CD8-positive, alpha-beta memory T cell (primary cell): ENCODE data around the gene ARL2. TPM values are rescaled to one million over a fixed set of nuclear protein-coding genes. Genes with fewer than 3 reads are reported as not detected.
"Not testable (repeated sequence)": the region's sequence is repeated elsewhere in the genome, so short reads cannot be mapped to it uniquely, and the experiment has no call there.

Experiments used
- CTCF ChIA-PET: fragments of 350-600 bp; sonication (Branson Sonifier 250); formaldehyde crosslinking; loops from one replicate; lab custom pipeline; 2021; ENCODE audit warnings: antibody characterized with exemption; lab: Charles Lee
- POLR2A ChIA-PET: fragments of 350-600 bp; sonication (Branson Sonifier 250); formaldehyde crosslinking; loops from one replicate; lab custom pipeline; 2021; ENCODE audit warnings: antibody characterized with exemption; lab: Charles Lee
- DNase-seq, 5 donors: peaks; one replicate each; pipeline versions ENCODE4 v3.0.0 to v3.0.0-alpha.2; 2020 to 2022; ENCODE audit warnings: mixed read lengths in 1 of 5
- H3K27ac ChIP-seq: one replicate; pipeline ENCODE4 v1.7.0; 2013; ENCODE audit warnings: low read depth, mild to moderate bottlenecking, low read length, moderate library complexity
- H3K27me3 ChIP-seq: 2 replicates; pipeline ENCODE4 v1.7.0; 2013; ENCODE audit warnings: low read length, mild to moderate bottlenecking; ENCODE audit not compliant: insufficient read depth, poor library complexity, severe bottlenecking
- H3K36me3 ChIP-seq: 2 replicates; pipeline ENCODE4 v1.7.0; 2013; ENCODE audit warnings: mild to moderate bottlenecking, low read length, moderate library complexity; ENCODE audit not compliant: insufficient read depth
- H3K4me1 ChIP-seq: 2 replicates; pipeline ENCODE4 v1.7.0; 2013; ENCODE audit warnings: mild to moderate bottlenecking, low read length, moderate library complexity; ENCODE audit not compliant: insufficient read depth
- H3K4me3 ChIP-seq: 2 replicates; pipeline ENCODE4 v1.7.0; 2013; ENCODE audit warnings: mild to moderate bottlenecking, low read length
- H3K9me3 ChIP-seq: 2 replicates; pipeline ENCODE4 v1.7.0; 2013; ENCODE audit warnings: mild to moderate bottlenecking, low read length
- H3K27ac Mint-ChIP-seq, 8 donors: one replicate each; pipeline ENCODE4 v1.8.0; 2020 to 2021; ENCODE audit warnings: mixed read lengths in 8 of 8, mild to moderate bottlenecking in 6 of 8, inconsistent platforms in 3 of 8, moderate library complexity in 3 of 8
- H3K27me3 Mint-ChIP-seq, 2 donors: one replicate each; pipeline ENCODE4 v1.8.0; 2020 to 2021; ENCODE audit warnings: mixed read lengths in 2 of 2, mild to moderate bottlenecking in 1 of 2, moderate library complexity in 1 of 2
- H3K36me3 Mint-ChIP-seq, 3 donors: one replicate each; pipeline ENCODE4 v1.8.0; 2020 to 2021; ENCODE audit warnings: mixed read lengths in 3 of 3, inconsistent platforms in 1 of 3, mild to moderate bottlenecking in 1 of 3
- H3K4me1 Mint-ChIP-seq, 3 donors: one replicate each; pipeline ENCODE4 v1.8.0; 2020 to 2021; ENCODE audit warnings: mixed read lengths in 3 of 3, inconsistent platforms in 1 of 3, mild to moderate bottlenecking in 1 of 3
- H3K4me3 Mint-ChIP-seq, 7 donors: one replicate each; pipeline ENCODE4 v1.8.0; 2020 to 2021; ENCODE audit warnings: mixed read lengths in 7 of 7, mild to moderate bottlenecking in 6 of 7, moderate library complexity in 4 of 7, inconsistent platforms in 2 of 7
- H3K9me3 Mint-ChIP-seq, 5 donors: one replicate each; pipeline ENCODE4 v1.8.0; 2020 to 2022; ENCODE audit warnings: mixed read lengths in 5 of 5, mild to moderate bottlenecking in 3 of 5, moderate library complexity in 2 of 5, inconsistent platforms in 1 of 5
- polyA plus RNA-seq: library from polyadenylated mRNA; unstranded; fragments of 300-500 nt; fragmentation: Illumina TruSeq; gene quantifications from one replicate; pipeline ENCODE4 v1.2.3, GENCODE V29; 2021
- total RNA-seq, 2 experiments: library from RNA; stranded (reverse); gene quantifications; one replicate each; pipeline ENCODE4 v1.2.3, GENCODE V29; 2021

The ARL2 gene
- total and polyA plus RNA-seq, 3 experiments from 2014 or later, result 99.7 to 125 (median 125) TPM

DNA sequence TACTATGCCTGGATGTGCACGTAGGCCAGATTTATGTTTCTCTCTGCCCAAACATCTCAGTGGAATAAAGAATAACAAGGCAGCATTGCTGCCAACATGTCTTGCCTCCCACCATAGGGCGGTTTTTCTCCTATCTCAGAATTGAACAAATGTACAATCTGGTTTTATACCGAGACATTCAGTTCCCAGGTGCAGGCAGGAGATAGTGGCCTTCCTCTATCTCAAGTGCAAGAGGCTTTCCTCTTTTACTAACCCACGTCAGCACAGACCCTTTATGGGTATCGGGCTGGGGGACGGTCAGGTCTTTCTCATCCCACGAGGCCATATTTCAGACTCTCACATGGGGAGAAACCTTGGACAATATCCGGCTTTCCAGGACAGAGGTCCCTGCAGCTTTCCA lies 9.5 kb downstream of the ARL2 start:
- H3K9me3 Mint-ChIP-seq, POLR2A ChIA-PET, H3K36me3 ChIP-seq: not testable (repeated sequence)

DNA sequence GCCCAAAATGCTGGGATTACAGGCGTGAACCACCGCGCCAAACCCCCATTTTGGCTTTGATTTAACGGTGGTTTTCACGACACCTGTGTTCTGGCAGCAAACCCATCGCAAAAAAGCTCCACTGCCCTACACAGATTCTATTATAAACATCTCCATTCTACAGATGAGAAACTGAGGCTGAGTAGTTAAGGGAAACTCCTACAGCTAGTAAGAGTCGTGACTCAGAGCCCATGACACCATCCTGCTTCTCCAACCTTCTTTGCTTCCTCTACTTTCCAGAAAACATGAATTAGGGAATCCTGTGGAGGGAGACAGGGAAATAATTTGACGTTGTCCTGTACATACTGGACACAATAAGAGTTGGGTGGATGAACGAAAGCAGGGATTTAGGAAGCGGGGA lies 12.8 kb downstream of the ARL2 start:
- H3K27ac Mint-ChIP-seq, result peak overlapping the region; percentile 81 to 96 (median 92)
- no peaks in the 10 kb centered on the region for H3K9me3 Mint-ChIP-seq
- Histone ChIP-seq H3K9me3 (no peaks in the 10 kb centered on the region), H3K27me3 (no peaks in the 10 kb centered on the region), H3K4me1 (peaks cover 17% of the 10 kb centered on the region), H3K36me3 (peaks cover under 1% of the 10 kb centered on the region), H3K4me3 (peak overlapping the region; percentile 51), H3K27ac (peak overlapping the region; percentile 52)
- DNase-seq, result no peak
- POLR2A ChIA-PET, result interaction anchor here (0.5 to 3.0 kb wide), 3 partner anchors 13 to 530 kb away, joined by 3 to 14 read pairs (median 3); partner anchors contain the start of gene SAC3D1
- no peaks in the 10 kb centered on the region for H3K27me3 Mint-ChIP-seq
- H3K4me1 Mint-ChIP-seq, result peaks cover 20 to 24% (median 21%) of the 10 kb centered on the region in 3 donors
- CTCF ChIA-PET, result interaction anchor here (1.2 to 2.4 kb wide), 5 partner anchors 12 to 59 kb away, joined by 3 to 11 read pairs (median 4); partner anchors contain the start of gene ARL2
- peaks cover 0 to 11% (median 2%) of the 10 kb centered on the region in 3 donors for H3K36me3 Mint-ChIP-seq
- H3K4me3 Mint-ChIP-seq, result peak overlapping the region; percentile 53 to 90 (median 79)

More for the DNA sequence above, 9.5 kb downstream of the ARL2 start:
- H3K4me3 ChIP-seq, H3K27me3 ChIP-seq, DNase-seq, CTCF ChIA-PET, H3K27ac Mint-ChIP-seq, H3K27me3 Mint-ChIP-seq, H3K4me3 Mint-ChIP-seq, H3K9me3 ChIP-seq, H3K27ac ChIP-seq: not testable (repeated sequence)
- peaks cover 17 to 18% (median 18%) of the 10 kb centered on the region in 3 donors for H3K4me1 Mint-ChIP-seq
- H3K36me3 Mint-ChIP-seq, result peaks cover 0 to 16% (median 4%) of the 10 kb centered on the region in 3 donors
- H3K4me1 ChIP-seq, result peaks cover 15% of the 10 kb centered on the region

DNA sequence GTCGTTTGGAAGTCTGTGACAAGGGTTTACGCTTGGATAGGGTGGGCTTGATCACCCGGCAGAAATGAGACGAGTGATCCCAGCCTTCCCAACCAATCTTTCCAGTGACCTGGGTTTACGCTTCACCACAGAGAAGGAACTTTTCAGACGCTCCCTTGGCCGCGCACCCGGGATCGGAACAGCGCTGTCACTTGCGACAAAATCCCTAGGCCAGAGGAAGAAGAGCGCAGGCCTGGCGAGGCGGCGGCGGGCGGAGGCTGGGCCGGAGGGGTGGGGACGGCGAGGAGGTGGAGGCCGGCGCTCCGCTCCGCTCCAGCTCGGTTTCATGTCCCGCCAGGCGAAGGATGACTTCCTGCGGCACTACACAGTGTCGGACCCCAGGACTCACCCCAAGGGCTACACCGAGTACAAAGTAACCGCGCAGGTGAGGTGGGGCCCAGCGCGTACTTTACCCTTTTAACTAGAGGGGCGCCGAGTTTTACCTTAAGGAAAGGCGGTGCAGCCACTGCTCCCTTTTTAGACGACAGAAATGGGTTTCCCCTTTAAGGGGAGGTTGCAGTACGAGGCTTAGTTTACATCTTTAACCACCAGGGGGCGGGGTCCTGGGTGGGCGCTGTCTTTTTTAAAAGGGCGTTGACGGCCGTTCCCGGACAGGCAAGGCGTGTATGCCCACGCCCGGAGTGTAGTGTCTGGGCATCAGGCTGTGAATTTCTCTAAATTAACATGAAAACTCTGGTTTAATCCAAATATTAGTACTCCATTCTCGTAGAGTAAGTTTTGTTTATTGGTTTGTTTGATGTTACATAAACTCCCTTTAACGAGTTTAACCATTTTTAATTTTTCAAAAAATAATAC lies 13.5 kb downstream of the ARL2 start, which contains the start of gene SNX15:
SNX15 (plus strand) TSS at position 227 of the 855 bp plus-strand sequence; CDS start at position 326, 99 bp downstream.
- peak within 1 kb of the TSS; percentile 53 to 92 (median 83) for H3K4me3 Mint-ChIP-seq
- ChIA-PET CTCF (interaction anchor here (1.0 to 2.4 kb wide), 6 partner anchors 11 to 154 kb away, joined by 3 to 11 read pairs (median 4); partner anchors contain the start of genes ARL2 and CAPN1), POLR2A (interaction anchor here (3.0 kb wide), 1 partner anchor 13 kb away, joined by 14 read pairs; the partner anchor contains the start of gene SAC3D1)
- Histone ChIP-seq H3K27ac (peak within 1 kb of the TSS; percentile 52), H3K36me3 (peaks cover 7% of the 10 kb centered on the region), H3K4me3 (peak within 1 kb of the TSS; percentile 51), H3K27me3 (no peaks in the 10 kb centered on the region), H3K9me3 (no peaks in the 10 kb centered on the region), H3K4me1 (peaks cover 17% of the 10 kb centered on the region)
- peaks cover 0 to 9% (median 0%) of the 10 kb centered on the region in 3 donors for H3K36me3 Mint-ChIP-seq
- DNase-seq, result peak; percentile 83 to 94 (median 92)
- H3K27ac Mint-ChIP-seq, result peak within 1 kb of the TSS; percentile 81 to 96 (median 92)
- H3K9me3 Mint-ChIP-seq, result no peaks in the 10 kb centered on the region
- no peaks in the 10 kb centered on the region for H3K27me3 Mint-ChIP-seq
- peaks cover 20 to 24% (median 21%) of the 10 kb centered on the region in 3 donors for H3K4me1 Mint-ChIP-seq

DNA sequence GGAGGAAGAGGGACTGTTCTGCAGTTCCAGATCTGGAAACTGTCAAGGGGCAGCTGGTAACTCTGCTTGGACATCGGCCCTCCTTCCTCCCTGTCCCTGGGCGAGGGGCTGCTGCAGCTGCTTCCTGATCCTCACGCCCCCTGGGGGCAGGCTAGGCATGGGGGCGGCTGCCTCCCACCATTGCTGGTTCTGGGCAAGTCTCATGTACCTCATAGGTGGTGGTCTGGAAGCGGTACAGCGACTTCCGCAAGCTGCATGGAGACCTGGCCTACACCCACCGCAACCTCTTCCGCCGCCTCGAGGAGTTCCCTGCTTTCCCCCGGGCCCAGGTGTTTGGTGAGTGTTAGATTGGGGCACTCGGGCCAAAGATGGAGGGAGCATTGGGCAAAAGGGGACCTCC lies 18.3 kb downstream of the ARL2 start:
- H3K27ac ChIP-seq, result no peak overlapping the region
- H3K4me3 Mint-ChIP-seq, result no peak overlapping the region
- peaks cover 16 to 20% (median 16%) of the 10 kb centered on the region in 3 donors for H3K4me1 Mint-ChIP-seq
- H3K4me1 ChIP-seq, result peaks cover 12% of the 10 kb centered on the region
- H3K36me3 Mint-ChIP-seq, result peaks cover 0 to 39% (median 2%) of the 10 kb centered on the region in 3 donors
- no peak for DNase-seq
- H3K9me3 Mint-ChIP-seq, result no peaks in the 10 kb centered on the region
- H3K27me3 Mint-ChIP-seq, result no peaks in the 10 kb centered on the region
- H3K27me3 ChIP-seq, result no peaks in the 10 kb centered on the region
- H3K27ac Mint-ChIP-seq, result no peak overlapping the region
- ChIA-PET POLR2A (interaction anchor here (0.7 kb wide), 1 partner anchor 287 kb away, joined by 9 read pairs; no protein-coding TSS in a partner anchor), CTCF (interaction anchor here (0.7 to 1.4 kb wide), 3 partner anchors 18 to 78 kb away, joined by 3 to 4 read pairs (median 3); partner anchors contain the start of gene ARL2)
- no peaks in the 10 kb centered on the region for H3K9me3 ChIP-seq
- no peak overlapping the region for H3K4me3 ChIP-seq
- H3K36me3 ChIP-seq, result peaks cover 13% of the 10 kb centered on the region

DNA sequence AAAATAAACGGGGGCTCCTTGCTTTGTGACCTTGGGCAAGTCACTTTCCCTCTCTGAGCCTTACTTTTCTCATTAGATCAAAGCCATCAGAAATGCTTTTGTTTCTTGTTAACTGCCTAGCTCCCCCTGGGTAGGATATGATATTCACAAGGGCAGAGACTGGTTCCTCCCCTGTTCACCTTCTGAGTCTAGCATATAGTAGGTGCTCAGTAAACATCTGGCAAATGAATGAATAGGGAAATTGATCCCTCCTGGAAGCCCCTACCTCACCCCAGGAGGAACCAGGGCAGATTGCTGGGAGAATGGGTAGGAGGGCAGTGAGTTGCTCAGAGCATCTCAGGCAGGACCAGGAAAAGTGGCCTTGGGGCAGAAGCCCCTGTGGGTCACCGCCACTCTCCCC lies 20.5 kb downstream of the ARL2 start:
- Histone ChIP-seq H3K4me3 (no peak overlapping the region), H3K27me3 (no peaks in the 10 kb centered on the region), H3K9me3 (no peaks in the 10 kb centered on the region), H3K36me3 (peaks cover 13% of the 10 kb centered on the region), H3K27ac (no peak overlapping the region), H3K4me1 (no peaks in the 10 kb centered on the region)
- ChIA-PET CTCF (no interaction called here), POLR2A (no interaction called here)
- DNase-seq, result no peak
- no peak overlapping the region for H3K27ac Mint-ChIP-seq
- no peak overlapping the region for H3K4me3 Mint-ChIP-seq
- H3K36me3 Mint-ChIP-seq, result peaks cover 0 to 53% (median 2%) of the 10 kb centered on the region in 3 donors
- no peaks in the 10 kb centered on the region for H3K4me1 Mint-ChIP-seq
- H3K9me3 Mint-ChIP-seq, result no peaks in the 10 kb centered on the region
- no peaks in the 10 kb centered on the region for H3K27me3 Mint-ChIP-seq

DNA sequence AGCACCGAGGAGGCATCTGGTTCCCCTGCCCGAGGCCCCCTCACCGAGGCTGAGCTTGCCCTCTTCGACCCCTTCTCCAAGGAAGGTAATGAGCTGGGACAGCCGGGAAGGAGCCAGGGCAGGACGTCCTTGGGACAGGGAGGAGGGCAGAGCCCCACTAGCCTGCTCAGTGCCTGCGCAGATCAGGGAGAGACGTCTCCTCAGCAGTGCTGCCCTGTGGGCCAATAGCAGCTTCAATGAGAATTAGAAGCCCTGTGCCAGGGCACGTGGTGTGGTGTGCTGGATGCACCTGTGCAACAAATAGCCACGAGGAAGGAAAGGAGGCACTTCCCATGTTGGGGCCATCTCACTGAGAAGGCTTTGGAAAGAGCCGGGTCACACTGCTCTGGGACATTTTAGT lies 21.6 kb downstream of the ARL2 start:
- H3K36me3 ChIP-seq, result peaks cover 13% of the 10 kb centered on the region
- Mint-ChIP-seq H3K27ac (no peak overlapping the region), H3K4me3 (no peak overlapping the region), H3K9me3 (no peaks in the 10 kb centered on the region), H3K36me3 (peaks cover 0 to 53% (median 2%) of the 10 kb centered on the region in 3 donors), H3K4me1 (peaks cover 1 to 3% (median 2%) of the 10 kb centered on the region in 3 donors), H3K27me3 (no peaks in the 10 kb centered on the region)
- no peak overlapping the region for H3K4me3 ChIP-seq
- no peaks in the 10 kb centered on the region for H3K9me3 ChIP-seq
- POLR2A ChIA-PET, result no interaction called here
- no peaks in the 10 kb centered on the region for H3K27me3 ChIP-seq
- CTCF ChIA-PET, result no interaction called here
- no peak overlapping the region for H3K27ac ChIP-seq
- H3K4me1 ChIP-seq, result peaks cover 6% of the 10 kb centered on the region
- no peak for DNase-seq

DNA sequence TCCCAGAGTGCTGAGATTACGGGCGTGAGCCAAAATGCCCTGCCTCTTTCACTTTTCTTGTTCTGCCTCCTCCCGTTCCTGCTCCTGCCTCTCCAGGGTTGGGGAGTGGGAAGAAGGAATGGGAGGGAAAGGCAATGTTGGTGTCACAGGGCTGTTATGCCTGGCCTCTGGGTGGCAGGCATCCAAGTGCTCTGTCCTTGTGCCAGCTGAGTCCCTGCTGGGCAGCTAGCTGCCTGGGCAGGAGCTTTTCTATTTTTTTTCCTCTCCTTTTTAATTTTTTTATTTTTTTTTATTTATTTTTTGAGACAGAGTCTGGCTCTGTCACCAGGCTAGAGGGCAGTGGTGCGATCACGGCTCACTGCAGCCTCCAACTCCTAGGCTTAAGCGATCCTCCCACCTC lies 23.0 kb downstream of the ARL2 start:
- Mint-ChIP-seq H3K27ac (no peak overlapping the region), H3K27me3 (no peaks in the 10 kb centered on the region), H3K9me3 (no peaks in the 10 kb centered on the region), H3K36me3 (peaks cover 0 to 51% (median 2%) of the 10 kb centered on the region in 3 donors), H3K4me1 (peaks cover 6 to 9% (median 7%) of the 10 kb centered on the region in 3 donors), H3K4me3 (no peak overlapping the region)
- peaks cover 8% of the 10 kb centered on the region for H3K4me1 ChIP-seq
- H3K4me3 ChIP-seq, result no peak overlapping the region
- POLR2A ChIA-PET, result no interaction called here
- H3K9me3 ChIP-seq, result no peaks in the 10 kb centered on the region
- H3K36me3 ChIP-seq, result peaks cover 12% of the 10 kb centered on the region
- DNase-seq, result no peak
- no peaks in the 10 kb centered on the region for H3K27me3 ChIP-seq
- CTCF ChIA-PET, result no interaction called here
- no peak overlapping the region for H3K27ac ChIP-seq
